ENCODE results near the gene ZBTB24.
"Not testable (repeated sequence)": the region's sequence is repeated elsewhere in the genome, so short reads cannot be mapped to it uniquely, and the experiment has no call there.

The ZBTB24 gene

DNA sequence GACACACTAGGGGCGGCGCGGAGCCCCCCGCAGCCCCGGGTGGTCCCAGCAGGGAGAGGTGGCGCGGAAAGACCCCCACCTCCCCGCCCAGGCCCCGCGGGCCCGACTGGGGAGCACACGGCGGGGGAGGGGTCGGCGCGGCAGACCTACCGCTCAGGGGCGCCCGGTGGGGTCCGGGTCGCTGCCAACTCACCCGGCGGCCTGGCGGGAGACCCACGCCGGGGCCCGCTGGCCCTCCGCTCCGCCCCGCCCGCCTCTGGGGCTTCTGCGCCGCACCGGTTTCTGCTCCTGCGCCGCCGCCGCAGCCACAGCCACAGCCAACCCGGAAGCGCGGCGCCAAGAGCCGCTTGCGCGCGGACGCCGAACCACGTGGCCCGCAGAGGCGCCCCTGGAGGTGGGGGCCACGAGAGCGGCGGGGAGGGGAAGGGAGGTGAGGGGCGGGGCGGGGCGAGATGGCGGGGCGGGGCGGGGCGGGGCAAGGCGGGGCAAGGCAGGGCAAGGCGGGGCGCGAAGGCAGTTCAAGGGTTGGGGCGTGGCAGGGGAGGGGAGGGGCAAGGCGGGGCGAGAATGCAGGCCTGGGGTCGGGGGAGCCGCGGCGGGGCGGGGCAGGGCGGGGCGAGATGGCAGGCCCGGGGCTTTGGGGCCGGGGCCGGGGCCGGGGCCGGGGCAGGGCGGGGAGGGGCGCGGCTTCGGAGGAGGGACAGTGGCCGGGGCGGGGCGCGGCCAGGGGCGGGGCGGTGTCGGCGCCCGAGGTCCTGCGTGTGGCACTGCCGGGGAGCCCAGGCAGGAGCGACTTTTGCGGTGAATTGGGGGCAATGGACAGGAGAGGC, at the start of gene ZBTB24:
ZBTB24 (minus strand) TSS at position 315 of the 830 bp plus-strand sequence. CDS start 1,193 bp downstream, outside the sequence.
- DNase-seq, result peak; percentile 90 to 94

DNA sequence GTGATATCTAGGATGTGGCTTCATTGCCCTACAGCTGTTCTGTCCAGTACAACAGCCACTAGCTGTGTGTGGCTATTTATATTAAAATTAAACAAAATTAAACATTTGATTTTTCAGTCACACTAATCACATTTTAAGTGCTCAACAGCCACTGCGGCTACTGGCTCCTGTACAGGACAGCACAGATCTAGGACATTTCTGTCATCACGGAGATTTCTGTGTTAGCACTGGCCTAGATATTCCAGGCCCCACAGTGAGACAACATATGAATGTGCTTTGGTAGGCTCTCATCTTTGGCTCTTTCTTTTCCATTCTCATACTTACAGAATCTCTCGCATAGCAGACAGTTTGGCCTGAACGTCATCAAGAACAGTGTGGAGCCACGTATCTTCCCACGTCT, 48.4 kb upstream of the ZBTB24 start:
- no peak for DNase-seq

DNA sequence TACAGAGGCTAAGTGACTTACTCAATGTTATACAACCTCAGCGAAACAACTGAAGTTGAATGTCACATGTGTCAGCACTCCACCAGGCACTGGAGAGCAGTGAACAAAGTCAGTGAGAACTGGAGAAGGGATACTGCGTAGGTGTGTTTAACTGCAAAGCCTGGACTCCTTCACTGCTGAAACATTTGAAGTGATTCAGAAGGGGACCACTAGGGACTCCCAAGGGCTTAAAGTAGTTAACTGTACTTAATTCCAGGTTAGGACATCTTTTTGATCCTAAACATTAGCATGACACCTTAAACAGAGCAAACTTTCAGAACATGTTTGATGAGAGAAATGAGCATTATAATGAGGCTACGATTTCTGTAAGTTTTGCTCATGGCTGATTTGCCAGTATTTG, 45.0 kb upstream of the ZBTB24 start:
- DNase-seq, result peak; percentile 14 to 51

- peak; percentile 77 to 84 for DNase-seq
Observed at GRCh38 chr6:109526905-109527628, 44.0 kb upstream of the ZBTB24 start.

DNA sequence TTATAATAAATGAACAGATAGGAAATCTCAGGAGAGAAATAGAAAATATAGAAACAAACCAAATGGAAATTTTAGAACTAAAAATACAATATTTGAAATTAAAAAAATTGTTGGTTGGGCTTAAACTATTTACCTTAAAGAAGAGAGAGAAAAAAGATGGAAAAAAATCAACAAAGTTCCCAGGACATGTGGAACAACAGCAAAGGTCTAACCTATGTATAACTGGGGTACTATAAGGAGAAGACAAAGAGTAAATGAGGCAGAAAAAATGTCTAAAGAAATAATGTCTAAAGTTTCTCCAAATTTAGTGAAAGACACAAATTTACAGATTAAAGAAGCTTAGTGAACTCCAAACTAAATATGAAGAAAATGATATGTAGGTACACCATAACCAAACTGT, 41.1 kb upstream of the ZBTB24 start:
- DNase-seq, result no peak

GRCh38 chr6:109523478-109523877, 40.5 kb upstream of the ZBTB24 start:
- no peak for DNase-seq

- no peak for DNase-seq
Observed at GRCh38 chr6:109521080-109521479, 38.1 kb upstream of the ZBTB24 start.

DNA sequence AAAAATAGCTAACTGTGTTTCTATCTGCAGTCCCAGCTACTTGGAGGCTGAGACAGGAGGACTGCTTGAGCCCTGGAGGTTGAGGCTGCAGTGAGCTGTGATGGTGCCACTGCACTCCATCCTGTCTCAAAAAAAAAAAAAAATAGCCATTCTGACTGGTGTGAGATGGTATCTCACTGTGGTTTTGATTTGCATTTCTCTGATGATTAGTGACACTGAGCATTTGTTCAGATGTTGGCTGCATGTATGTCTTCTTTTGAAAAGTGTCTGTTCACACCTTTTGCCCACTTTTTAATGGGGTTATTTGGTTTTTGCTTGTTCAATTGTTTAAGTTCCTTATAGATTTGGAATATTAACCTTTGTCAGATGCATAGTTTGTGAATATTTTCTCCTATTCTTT, 36.6 kb upstream of the ZBTB24 start:
- not testable (repeated sequence) for DNase-seq

DNA sequence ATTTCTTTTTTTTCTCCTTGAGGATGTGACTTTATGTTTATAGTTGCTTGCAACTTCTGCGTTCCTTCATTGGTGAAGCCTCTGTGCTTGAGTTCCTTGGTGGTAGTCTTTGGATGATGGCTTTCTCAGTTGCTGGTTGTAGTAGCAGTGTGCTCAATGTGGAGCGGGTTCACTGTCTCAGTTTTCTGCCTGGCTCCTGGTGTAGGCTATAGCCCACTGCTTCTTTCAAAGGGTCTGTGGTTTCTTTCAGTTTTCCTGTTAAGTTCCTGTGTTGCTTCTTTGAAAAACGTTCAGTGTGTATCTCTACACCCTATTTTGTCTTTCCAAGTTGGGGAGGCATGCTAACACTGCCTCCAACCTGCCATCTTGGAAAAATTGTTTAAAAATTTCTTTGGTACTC, 33.9 kb upstream of the ZBTB24 start:
- DNase-seq, result no peak

- no peak for DNase-seq
Observed at GRCh38 chr6:109515781-109516409, 32.9 kb upstream of the ZBTB24 start.

GRCh38 chr6:109514946-109515345, 31.9 kb upstream of the ZBTB24 start:
- no peak for DNase-seq

DNA sequence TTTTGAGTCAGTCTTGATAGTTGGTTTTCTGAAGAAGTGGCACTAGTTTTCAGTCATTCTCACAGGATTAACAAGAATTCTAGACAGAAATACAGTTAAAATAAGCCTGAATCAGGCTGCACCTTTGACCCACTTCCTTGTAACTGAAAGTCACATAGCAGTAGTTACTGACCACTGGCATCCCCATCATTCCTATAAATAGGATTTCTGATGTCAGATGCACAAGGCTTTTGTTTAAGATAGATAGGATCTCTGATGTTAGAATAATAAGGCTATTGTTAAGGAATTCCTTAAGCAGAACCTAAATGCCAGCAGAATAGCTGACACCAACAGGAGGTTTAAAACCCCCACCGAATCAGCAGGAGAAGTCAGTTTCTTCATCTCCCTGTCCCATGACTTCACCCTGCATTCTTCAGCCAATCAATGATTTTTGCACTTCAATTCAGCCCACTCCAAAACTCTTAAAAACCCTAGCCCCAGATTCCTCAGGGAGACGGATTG, 30.6 kb upstream of the ZBTB24 start:
- DNase-seq, result no peak

GRCh38 chr6:109512271-109512817, 29.3 kb upstream of the ZBTB24 start:
- DNase-seq, result no peak

- no peak for DNase-seq
Observed at GRCh38 chr6:109511832-109512231, 28.8 kb upstream of the ZBTB24 start.

- no peak for DNase-seq
Observed at GRCh38 chr6:109510358-109510757, 27.3 kb upstream of the ZBTB24 start.

GRCh38 chr6:109508166-109508860, 25.3 kb upstream of the ZBTB24 start:
- DNase-seq, result no peak

- no peak for DNase-seq
Observed at GRCh38 chr6:109507490-109508072, 24.6 kb upstream of the ZBTB24 start.

GRCh38 chr6:109506841-109507240, 23.8 kb upstream of the ZBTB24 start:
- DNase-seq, result no peak

DNA sequence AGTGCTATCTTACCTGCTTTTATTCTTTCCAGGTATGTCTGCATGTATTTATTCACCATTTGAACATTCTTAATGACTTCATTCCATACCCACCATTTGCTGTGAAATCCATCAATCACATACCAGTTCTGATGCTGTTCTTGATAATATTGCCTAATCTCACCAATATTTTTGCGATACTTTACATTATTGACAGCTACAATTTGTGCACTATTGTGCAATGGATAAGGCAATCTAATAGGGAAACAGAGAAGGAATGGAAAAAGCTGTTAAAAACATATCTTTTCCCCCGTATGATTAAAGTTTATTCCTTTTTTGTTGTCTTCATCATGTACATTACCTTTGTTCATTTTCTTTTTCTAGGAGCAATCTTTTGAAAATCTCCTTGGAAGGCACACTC, 23.3 kb upstream of the ZBTB24 start:
- no peak for DNase-seq

- peak; percentile 4 to 57 for DNase-seq
Observed at GRCh38 chr6:109503327-109504224, 20.6 kb upstream of the ZBTB24 start.

GRCh38 chr6:109498936-109499335, 15.9 kb upstream of the ZBTB24 start:
- DNase-seq, result no peak
